Measurements from ENCODE around the gene MYBPC3. TPM values are rescaled to one million over a fixed set of nuclear protein-coding genes. Genes with fewer than 3 reads are reported as not detected.

The MYBPC3 gene
- polyA plus RNA-seq, 5 donors = 0.03 TPM; not detected in 4

Other genes with a start within 250 kb of the MYBPC3 start
- gene ARFGAP2, start 175.8 kb downstream of the MYBPC3 start, polyA plus RNA-seq (ENCODE audit: insufficient read depth in 1 of 5, insufficient read length in 5 of 5, low replicate concordance in 1 of 5) = 10 to 100 TPM; 76.2 to 95.2 (median 91.0) TPM
- gene PACSIN3, start 166.3 kb downstream of the MYBPC3 start, polyA plus RNA-seq (ENCODE audit: insufficient read depth in 1 of 5, insufficient read length in 5 of 5, low replicate concordance in 1 of 5) = 10 to 100 TPM; 35.4 to 67.1 (median 54.2) TPM
- gene DDB2, start 137.7 kb downstream of the MYBPC3 start, polyA plus RNA-seq (ENCODE audit: insufficient read depth in 1 of 5, insufficient read length in 5 of 5, low replicate concordance in 1 of 5) = 10 to 100 TPM; 20.5 to 28.2 (median 24.5) TPM
- gene ACP2, start 103.9 kb downstream of the MYBPC3 start, polyA plus RNA-seq (ENCODE audit: insufficient read depth in 1 of 5, insufficient read length in 5 of 5, low replicate concordance in 1 of 5) = 10 to 100 TPM; 33.8 to 43.1 (median 36.5) TPM
- 10 to 100 TPM; 39.7 to 57.9 (median 53.0) TPM for gene NR1H3, start 94.7 kb downstream of the MYBPC3 start, polyA plus RNA-seq (ENCODE audit: insufficient read depth in 1 of 5, insufficient read length in 5 of 5, low replicate concordance in 1 of 5)
- 10 to 100 TPM; 41.9 to 60.4 (median 47.2) TPM for gene MADD, start 82.6 kb downstream of the MYBPC3 start, polyA plus RNA-seq (ENCODE audit: insufficient read depth in 1 of 5, insufficient read length in 5 of 5, low replicate concordance in 1 of 5)
- gene SPI1, start 25.8 kb upstream of the MYBPC3 start, polyA plus RNA-seq (ENCODE audit: insufficient read depth in 1 of 5, insufficient read length in 5 of 5, low replicate concordance in 1 of 5) = 1 to 10 TPM; 4.0 to 8.8 (median 5.2) TPM
- 10 to 100 TPM; 23.0 to 54.0 (median 35.4) TPM for gene SLC39A13, start 55.9 kb upstream of the MYBPC3 start, polyA plus RNA-seq (ENCODE audit: insufficient read depth in 1 of 5, insufficient read length in 5 of 5, low replicate concordance in 1 of 5)
- gene PSMC3, start 73.7 kb upstream of the MYBPC3 start, polyA plus RNA-seq (ENCODE audit: insufficient read depth in 1 of 5, insufficient read length in 5 of 5, low replicate concordance in 1 of 5) = 100 to 1,000 TPM; 120 to 156 (median 139) TPM
- gene RAPSN, start 96.4 kb upstream of the MYBPC3 start, polyA plus RNA-seq (ENCODE audit: insufficient read depth in 1 of 5, insufficient read length in 5 of 5, low replicate concordance in 1 of 5) = 1 to 10 TPM in 1 of 5 donors, under 1 TPM in 4; 0.29 to 5.1 (median 0.37) TPM
- gene CELF1, start 200.4 kb upstream of the MYBPC3 start, polyA plus RNA-seq (ENCODE audit: insufficient read depth in 1 of 5, insufficient read length in 5 of 5, low replicate concordance in 1 of 5) = 100 to 1,000 TPM in 1 of 5 donors, 10 to 100 TPM in 4; 70.6 to 103 (median 85.1) TPM
- 10 to 100 TPM; 35.0 to 53.6 (median 38.1) TPM for gene PTPMT1, start 212.9 kb upstream of the MYBPC3 start, polyA plus RNA-seq (ENCODE audit: insufficient read depth in 1 of 5, insufficient read length in 5 of 5, low replicate concordance in 1 of 5)
- gene KBTBD4, start 226.3 kb upstream of the MYBPC3 start, polyA plus RNA-seq (ENCODE audit: insufficient read depth in 1 of 5, insufficient read length in 5 of 5, low replicate concordance in 1 of 5) = 10 to 100 TPM; 19.5 to 20.5 (median 19.9) TPM
- gene NDUFS3, start 226.4 kb upstream of the MYBPC3 start, polyA plus RNA-seq (ENCODE audit: insufficient read depth in 1 of 5, insufficient read length in 5 of 5, low replicate concordance in 1 of 5) = 100 to 1,000 TPM; 101 to 116 (median 108) TPM
- under 1 TPM; 0.08 to 0.30 (median 0.24) TPM for gene FAM180B, start 234.0 kb upstream of the MYBPC3 start, polyA plus RNA-seq (ENCODE audit: insufficient read depth in 1 of 5, insufficient read length in 5 of 5, low replicate concordance in 1 of 5)
- gene C1QTNF4, start 241.7 kb upstream of the MYBPC3 start, polyA plus RNA-seq (ENCODE audit: insufficient read depth in 1 of 5, insufficient read length in 5 of 5, low replicate concordance in 1 of 5) = 1 to 10 TPM; 2.6 to 8.1 (median 3.5) TPM

All from right lung (tissue), 5 donors.